Keratinocyte (primary cell): ENCODE data around the gene RPP14.

Source experiments
- EZH2 ChIP-seq: IDR thresholded peaks from one replicate; pipeline ENCODE4 v1.6.1; 2012; ENCODE audit warnings: inconsistent platforms, mild to moderate bottlenecking, low read length, moderate library complexity
- TF ChIP-seq, protein P1 (sequence below), 3 experiments: IDR thresholded peaks in 1 of 3; conservative IDR thresholded peaks in 1 of 3; optimal IDR thresholded peaks in 1 of 3; 2 replicates in 2 of 3; 3 replicates in 1 of 3; pipeline versions ENCODE3 to v1.5.1; 2011; ENCODE audit warnings: low read length in 3 of 3, mild to moderate bottlenecking in 3 of 3, moderate library complexity in 2 of 3, control low read depth in 1 of 3, inconsistent platforms in 1 of 3; ENCODE audit not compliant: insufficient read depth in 2 of 3; ENCODE audit errors: extremely low read depth in 1 of 3

DNA sequence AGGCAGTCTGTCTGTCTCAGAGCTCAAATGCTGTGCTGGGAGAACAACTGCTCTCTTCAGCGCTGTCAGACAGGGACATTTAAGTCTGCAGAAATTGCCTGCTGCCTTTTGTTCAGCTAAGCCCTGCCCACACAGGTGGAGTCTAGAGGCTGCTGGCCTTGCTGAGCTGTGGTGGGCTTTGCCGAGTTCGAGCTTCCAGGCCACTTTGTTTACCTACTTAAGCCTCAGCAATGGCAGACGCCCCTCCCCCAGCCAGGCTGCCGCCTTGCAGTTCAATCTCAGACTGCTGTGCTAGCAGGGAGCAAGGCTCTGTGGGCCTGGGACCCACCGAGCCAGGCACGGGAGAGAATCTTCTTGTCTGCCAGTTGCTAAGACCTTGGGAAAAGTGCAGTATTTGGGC is 25.0 kb upstream of the RPP14 start:
- TF ChIP-seq, protein P1, sequence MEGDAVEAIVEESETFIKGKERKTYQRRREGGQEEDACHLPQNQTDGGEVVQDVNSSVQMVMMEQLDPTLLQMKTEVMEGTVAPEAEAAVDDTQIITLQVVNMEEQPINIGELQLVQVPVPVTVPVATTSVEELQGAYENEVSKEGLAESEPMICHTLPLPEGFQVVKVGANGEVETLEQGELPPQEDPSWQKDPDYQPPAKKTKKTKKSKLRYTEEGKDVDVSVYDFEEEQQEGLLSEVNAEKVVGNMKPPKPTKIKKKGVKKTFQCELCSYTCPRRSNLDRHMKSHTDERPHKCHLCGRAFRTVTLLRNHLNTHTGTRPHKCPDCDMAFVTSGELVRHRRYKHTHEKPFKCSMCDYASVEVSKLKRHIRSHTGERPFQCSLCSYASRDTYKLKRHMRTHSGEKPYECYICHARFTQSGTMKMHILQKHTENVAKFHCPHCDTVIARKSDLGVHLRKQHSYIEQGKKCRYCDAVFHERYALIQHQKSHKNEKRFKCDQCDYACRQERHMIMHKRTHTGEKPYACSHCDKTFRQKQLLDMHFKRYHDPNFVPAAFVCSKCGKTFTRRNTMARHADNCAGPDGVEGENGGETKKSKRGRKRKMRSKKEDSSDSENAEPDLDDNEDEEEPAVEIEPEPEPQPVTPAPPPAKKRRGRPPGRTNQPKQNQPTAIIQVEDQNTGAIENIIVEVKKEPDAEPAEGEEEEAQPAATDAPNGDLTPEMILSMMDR (optimal IDR thresholded peaks at IDR 0.05 in 1 of 3, IDR thresholded peaks at IDR 0.05 in 1 of 3, conservative IDR thresholded peaks at IDR 0.05 in 1 of 3; ENCODE audit: extremely low read depth in 1 of 3, insufficient read depth in 2 of 3, low read length in 3 of 3): no peak
- no peak for TF ChIP-seq EZH2
